NCI-H187 treated with DMSO at 0.1 percent for 48 hours (cell line): ENCODE results near the gene IQSEC1.

Source experiments
- DNase-seq: peaks from one replicate; lab custom pipeline; 2025; lab: John Stamatoyannopoulos, UW

IQSEC1 gene

GRCh38 chr3:13107661-13108060 is 34.4 kb upstream of the IQSEC1 start:
- DNase-seq, result no peak

- DNase-seq, result no peak
Observed at GRCh38 chr3:13106308-13107001, 33.2 kb upstream of the IQSEC1 start.

GRCh38 chr3:13105896-13106250 is 32.6 kb upstream of the IQSEC1 start:
- DNase-seq, result no peak

- DNase-seq, result no peak
Observed at GRCh38 chr3:13105181-13105895, 32.1 kb upstream of the IQSEC1 start.

- no peak for DNase-seq
Observed at GRCh38 chr3:13104511-13104910, 31.3 kb upstream of the IQSEC1 start.

- no peak for DNase-seq
Observed at GRCh38 chr3:13103416-13104058, 30.3 kb upstream of the IQSEC1 start.

GRCh38 chr3:13102386-13103345 is 29.4 kb upstream of the IQSEC1 start:
- DNase-seq, result no peak

GRCh38 chr3:13099707-13100106 is 26.5 kb upstream of the IQSEC1 start:
- DNase-seq, result no peak

- DNase-seq, result no peak
Observed at GRCh38 chr3:13098192-13098988, 25.2 kb upstream of the IQSEC1 start.

GRCh38 chr3:13096356-13096755 is 23.1 kb upstream of the IQSEC1 start:
- DNase-seq, result no peak

GRCh38 chr3:13095408-13095937 is 22.2 kb upstream of the IQSEC1 start:
- no peak for DNase-seq

GRCh38 chr3:13093687-13094086 is 20.5 kb upstream of the IQSEC1 start:
- DNase-seq, result no peak

- no peak for DNase-seq
Observed at GRCh38 chr3:13092621-13093617, 19.7 kb upstream of the IQSEC1 start.

- DNase-seq, result no peak
Observed at GRCh38 chr3:13091898-13092611, 18.8 kb upstream of the IQSEC1 start.

- DNase-seq, result no peak
Observed at GRCh38 chr3:13088028-13089006, 15.1 kb upstream of the IQSEC1 start.

GRCh38 chr3:13087320-13087990 is 14.2 kb upstream of the IQSEC1 start:
- DNase-seq, result no peak

GRCh38 chr3:13086531-13086981 is 13.3 kb upstream of the IQSEC1 start:
- no peak for DNase-seq
